ENCODE data around the gene ZNRF4. TPM values are rescaled to one million over a fixed set of nuclear protein-coding genes. Genes with fewer than 3 reads are reported as not detected.
"Not testable (repeated sequence)": the region's sequence is repeated elsewhere in the genome, so short reads cannot be mapped to it uniquely, and the experiment has no call there.

Gene ZNRF4
- total RNA-seq, 4 donors from 2014 or later: not detected

DNA sequence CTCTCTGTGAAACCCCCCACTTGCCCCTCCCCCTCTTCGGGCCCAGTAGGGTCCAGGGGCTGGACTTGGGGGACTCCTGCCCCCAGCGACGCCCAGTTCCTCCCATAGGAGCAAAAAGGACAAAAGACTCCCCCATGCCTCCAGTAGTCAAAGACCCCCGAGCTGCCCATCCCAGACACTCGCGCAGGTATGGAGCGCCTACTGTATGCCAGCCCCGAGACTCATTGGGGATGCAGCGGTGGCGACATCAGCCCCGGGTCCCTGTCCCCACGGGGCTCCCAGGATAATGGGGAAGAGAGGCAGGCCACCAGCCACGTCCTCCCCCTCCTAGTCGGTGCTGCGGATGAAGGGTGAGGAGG is 18.3 kb upstream of the ZNRF4 start:
- TF ChIP-seq POLR2A (IDR thresholded peaks at IDR 0.05): no peak
- no peak for TF ChIP-seq CTCF (IDR thresholded peaks at IDR 0.05)
- WGBS, 2 donors: 8 to 12% methylated on average over 14 of the region's 15 CpGs

DNA sequence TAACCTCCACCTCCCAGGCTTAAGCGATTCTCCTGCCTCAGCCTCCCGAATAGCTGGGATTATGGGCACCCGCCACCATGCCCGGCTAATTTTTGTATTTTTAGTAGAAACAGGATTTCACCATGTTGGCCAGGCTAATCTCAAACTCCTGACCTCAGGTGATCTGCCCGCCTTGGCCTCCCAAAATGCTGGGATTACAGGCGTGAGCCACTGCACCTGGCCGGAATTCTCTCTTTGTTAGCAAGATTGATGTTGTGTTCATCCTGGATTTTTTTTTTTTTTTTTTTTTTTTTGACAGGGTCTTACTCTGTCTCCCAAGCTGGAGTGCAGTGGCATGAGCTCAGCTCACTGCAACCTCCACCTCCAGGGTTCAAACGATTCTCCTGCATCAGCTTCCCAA is 16.5 kb upstream of the ZNRF4 start:
- DNase-seq (ENCODE audit: low spot score in 2 of 2); H3K4me3 ChIP-seq (ENCODE audit: low read depth, poor library complexity, severe bottlenecking); intact Hi-C loops (cut with DNase I; ENCODE audit: low total_unique reads): not testable (repeated sequence)
- 91% methylated on average over 8 of the region's 8 CpGs for WGBS, 2 donors

More for the DNA sequence above, 18.3 kb upstream of the ZNRF4 start:
- intact Hi-C loops (cut with DNase I; ENCODE audit: low total_unique reads): no loop called here
- H3K4me3 ChIP-seq (ENCODE audit: low read depth, poor library complexity, severe bottlenecking): no peak overlapping the region
- no peak for DNase-seq (ENCODE audit: low spot score in 2 of 2)

DNA sequence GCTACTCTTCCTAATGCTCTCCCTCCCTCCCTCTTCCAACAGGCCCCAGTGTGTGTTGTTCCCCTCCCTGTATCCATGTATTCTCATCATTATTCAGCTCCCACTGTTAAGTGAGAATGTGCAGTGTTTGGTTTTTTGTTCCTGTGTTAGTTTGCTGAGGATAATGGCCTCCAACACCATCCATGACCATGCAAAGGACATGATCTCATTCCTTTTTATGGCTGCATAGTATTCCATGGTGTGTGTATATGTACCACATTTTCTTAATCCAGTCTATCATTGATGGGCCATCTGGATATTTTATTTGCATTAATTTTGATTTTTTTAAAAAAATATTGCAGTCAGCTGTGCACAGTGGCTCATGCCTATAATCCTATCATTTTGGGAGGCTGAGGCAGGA is 15.8 kb upstream of the ZNRF4 start:
- DNase-seq (ENCODE audit: low spot score in 2 of 2): no peak
- H3K4me3 ChIP-seq (ENCODE audit: low read depth, poor library complexity, severe bottlenecking): no peak overlapping the region
- TF ChIP-seq POLR2A (IDR thresholded peaks at IDR 0.05): no peak
- TF ChIP-seq CTCF (IDR thresholded peaks at IDR 0.05): no peak
- intact Hi-C loops (cut with DNase I; ENCODE audit: low total_unique reads): no loop called here

GRCh38 chr19:5440299-5440698 is 14.9 kb upstream of the ZNRF4 start:
- TF ChIP-seq POLR2A (IDR thresholded peaks at IDR 0.05) (no peak), CTCF (IDR thresholded peaks at IDR 0.05) (no peak)
- intact Hi-C loops (cut with DNase I; ENCODE audit: low total_unique reads): no loop called here
- H3K4me3 ChIP-seq (ENCODE audit: low read depth, poor library complexity, severe bottlenecking): no peak overlapping the region
- DNase-seq (ENCODE audit: low spot score in 2 of 2): no peak
- 78 to 89% methylated on average over 1 of the region's 1 CpG for WGBS, 2 donors

- no peak overlapping the region for H3K4me3 ChIP-seq (ENCODE audit: low read depth, poor library complexity, severe bottlenecking)
- DNase-seq (ENCODE audit: low spot score in 2 of 2): no peak
- TF ChIP-seq CTCF (IDR thresholded peaks at IDR 0.05) (no peak), POLR2A (IDR thresholded peaks at IDR 0.05) (no peak)
- intact Hi-C loops (cut with DNase I; ENCODE audit: low total_unique reads): no loop called here
- WGBS, 2 donors: 81 to 83% methylated on average over 5 of the region's 5 CpGs
These were observed 11.5 kb upstream of the ZNRF4 start for GRCh38 chr19:5443723-5444122.

GRCh38 chr19:5444431-5444830 is 10.8 kb upstream of the ZNRF4 start:
- intact Hi-C loops (cut with DNase I; ENCODE audit: low total_unique reads): no loop called here
- TF ChIP-seq POLR2A (IDR thresholded peaks at IDR 0.05): no peak
- no peak for TF ChIP-seq CTCF (IDR thresholded peaks at IDR 0.05)
- no peak overlapping the region for H3K4me3 ChIP-seq (ENCODE audit: low read depth, poor library complexity, severe bottlenecking)
- 82 to 88% methylated on average over 5 of the region's 5 CpGs for WGBS, 2 donors
- DNase-seq (ENCODE audit: low spot score in 2 of 2): no peak

All from lower leg skin (tissue), 4 donors.